Midbrain (tissue), 1 donor: ENCODE results near the gene PRKD1.
A peak's percentile ranks its signal among the peaks of the same experiment; 100 is the strongest.
"Not testable (repeated sequence)": the region's sequence is repeated elsewhere in the genome, so short reads cannot be mapped to it uniquely, and the experiment has no call there.

Experiments
- DNase-seq: peaks from one replicate; lab custom pipeline; 2025; lab: John Stamatoyannopoulos, UW

The PRKD1 gene

DNA sequence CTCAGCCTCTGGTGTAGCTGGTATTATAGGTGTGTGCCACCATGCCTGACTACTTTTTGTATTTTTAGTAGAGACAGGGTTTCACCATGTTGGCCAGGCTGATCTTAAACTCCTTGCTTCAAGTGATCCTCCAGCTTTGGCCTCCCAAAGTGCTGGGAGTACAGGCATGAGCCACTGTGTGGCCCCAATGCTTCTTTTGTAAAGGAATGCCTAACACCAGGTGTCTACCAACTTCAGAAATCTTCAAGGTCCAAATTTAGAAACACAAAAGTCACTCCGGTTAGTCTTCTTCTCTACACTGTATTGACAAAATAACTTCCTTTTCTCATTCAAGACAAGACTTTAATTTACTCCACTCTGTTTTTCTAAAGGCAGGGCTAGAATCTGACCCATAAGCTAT, 188.7 kb downstream of the PRKD1 start:
- DNase-seq: no peak

DNA sequence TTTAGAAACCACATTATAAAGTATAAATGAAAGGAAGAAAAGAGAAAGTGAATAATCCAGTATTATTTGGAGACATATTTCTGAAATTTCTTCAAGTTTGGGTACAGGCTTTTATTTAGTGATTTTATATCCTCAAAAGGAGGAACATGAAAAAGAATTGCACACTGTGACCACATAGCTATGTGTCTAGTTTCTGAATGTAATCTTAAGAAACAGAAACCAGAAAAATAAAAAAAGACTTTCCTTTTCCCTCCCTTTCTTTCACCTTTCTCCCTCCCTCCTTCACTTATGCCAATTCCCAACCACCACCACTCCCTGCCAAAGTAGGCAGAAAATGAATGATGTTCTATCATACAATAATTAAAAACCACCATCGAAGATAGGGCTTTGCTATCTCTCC, 189.6 kb downstream of the PRKD1 start:
- no peak for DNase-seq

DNA sequence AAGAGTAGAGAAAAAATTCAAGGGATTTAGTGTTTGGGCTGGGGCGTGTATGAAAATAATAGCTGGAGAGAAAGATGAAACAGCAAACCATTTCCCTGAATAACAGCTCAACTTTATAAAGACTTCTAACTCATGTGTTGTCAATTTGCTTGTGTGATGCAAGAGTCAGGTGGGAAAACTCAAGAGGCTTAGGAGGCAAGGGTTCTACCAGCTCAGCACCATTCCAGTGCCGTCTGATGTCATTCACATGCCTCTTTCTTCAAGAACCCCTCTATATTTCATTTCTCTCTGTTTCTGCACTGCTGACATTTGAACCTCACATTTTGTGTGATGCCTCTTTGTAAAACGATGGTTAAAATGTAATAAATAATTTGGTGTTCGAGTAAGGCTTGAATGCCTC, 192.2 kb downstream of the PRKD1 start:
- no peak for DNase-seq

DNA sequence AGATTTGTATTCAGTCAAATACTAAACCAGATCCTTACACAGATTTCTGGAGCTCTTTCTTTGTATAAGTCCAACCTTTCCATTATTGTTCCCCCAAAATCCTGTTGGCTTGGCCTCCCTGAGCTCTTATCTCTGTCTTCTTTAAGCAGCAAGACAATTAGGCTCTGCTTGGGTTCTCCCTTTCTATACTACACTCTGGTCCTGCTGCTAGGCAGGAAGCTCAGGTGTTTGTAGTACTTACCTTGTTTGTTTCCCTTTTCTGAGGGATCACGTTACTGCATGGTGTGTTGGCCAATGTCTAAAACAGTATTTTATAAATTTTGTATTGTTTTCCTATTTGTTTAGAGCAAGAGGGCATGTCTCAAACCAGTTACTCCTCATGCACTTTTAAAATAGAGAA, 192.9 kb downstream of the PRKD1 start:
- DNase-seq: no peak

DNA sequence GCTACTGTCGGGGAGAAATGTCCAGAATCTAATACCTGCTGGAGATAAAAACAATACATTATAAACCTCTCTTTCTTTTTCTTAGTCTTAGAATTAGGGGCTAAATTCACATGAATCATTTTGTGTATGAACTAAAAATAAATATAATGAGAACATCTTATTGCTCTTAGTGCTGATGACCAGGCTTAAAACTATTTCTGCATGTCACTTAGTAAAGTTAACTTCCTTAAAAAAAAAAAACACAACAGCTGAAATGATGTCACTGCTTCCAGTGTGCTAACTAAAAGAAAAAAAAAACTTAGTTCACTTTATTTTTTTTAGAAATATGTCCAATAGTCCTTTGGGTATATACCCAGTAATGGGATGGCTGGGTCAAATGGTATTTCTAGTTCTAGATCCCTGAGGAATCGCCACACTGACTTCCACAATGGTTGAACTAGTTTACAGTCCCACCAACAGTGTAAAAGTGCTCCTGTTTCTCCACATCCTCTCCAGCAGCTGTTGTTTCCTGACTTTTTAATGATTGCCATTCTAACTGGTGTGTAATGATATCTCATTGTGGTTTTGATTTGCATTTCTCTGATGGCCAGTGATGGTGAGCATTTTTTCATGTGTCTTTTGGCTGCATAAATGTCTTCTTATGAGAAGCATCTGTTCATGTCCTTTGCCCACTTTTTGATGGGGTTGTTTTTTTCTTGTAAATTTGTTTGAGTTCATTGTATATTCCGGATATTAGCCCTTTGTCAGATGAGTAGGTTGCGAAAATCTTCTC, 200.9 kb downstream of the PRKD1 start:
- DNase-seq: not testable (repeated sequence)

DNA sequence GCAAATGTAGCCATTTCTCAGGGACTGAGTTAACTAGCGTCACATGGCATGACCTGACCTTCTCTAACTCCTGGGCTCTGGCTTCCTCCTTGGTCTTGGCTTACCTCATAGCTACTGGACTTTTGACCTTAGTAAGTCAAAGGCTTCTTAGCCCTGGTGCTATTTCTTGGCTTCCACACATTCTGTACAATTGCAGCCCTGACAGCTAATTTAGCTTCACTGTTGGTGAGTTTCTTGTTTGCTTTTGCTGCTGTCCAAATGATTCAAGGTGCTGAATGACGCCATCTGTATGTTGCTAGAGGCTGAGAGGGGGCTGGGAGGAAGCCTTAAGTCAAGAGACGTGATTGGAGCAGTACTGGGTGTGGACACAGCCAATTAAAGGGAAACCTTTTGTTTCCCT, 202.7 kb downstream of the PRKD1 start:
- DNase-seq: no peak

GRCh38 chr14:29722831-29723230, 204.8 kb downstream of the PRKD1 start:
- DNase-seq: no peak

DNA sequence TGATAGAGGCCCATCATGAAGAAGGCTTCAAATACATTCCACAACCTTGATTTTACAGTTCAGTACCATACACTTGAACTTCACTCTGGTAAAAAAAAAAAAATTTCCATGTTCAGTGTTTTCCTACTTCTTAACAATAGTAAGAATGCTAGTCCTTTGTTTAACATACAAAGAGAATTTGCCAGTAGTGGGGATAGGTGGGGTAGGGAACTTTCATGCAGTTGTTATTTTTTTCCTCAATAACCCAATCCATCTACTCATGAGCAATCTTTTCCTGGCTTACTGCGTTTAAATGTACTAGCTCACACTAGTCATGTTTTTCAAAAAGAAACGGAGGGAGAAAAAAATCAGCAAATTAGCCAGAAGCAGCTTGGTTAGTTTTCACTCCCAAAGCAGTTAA, 206.1 kb downstream of the PRKD1 start:
- DNase-seq: no peak

- no peak for DNase-seq
Measured at GRCh38 chr14:29717901-29718300, 209.7 kb downstream of the PRKD1 start.

DNA sequence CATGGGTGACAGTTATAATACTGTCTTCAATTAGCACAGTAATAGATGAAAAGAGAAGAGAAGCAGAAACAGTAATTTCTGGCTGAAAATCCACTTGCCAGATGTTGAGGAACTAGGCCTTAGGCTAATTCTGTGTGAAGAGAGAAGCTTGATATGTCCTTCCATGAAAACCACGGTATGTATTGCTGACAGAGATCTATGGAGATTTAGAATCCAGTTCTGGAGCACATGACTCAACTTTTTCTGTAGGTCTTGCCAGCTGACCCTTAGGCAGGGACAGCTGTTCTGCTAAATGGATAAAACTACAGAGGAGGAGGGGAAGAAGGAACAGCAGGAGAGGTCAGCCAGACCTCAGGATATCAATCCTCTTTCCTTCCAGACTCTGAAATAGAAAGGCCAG, 211.5 kb downstream of the PRKD1 start:
- DNase-seq: peak; percentile 10

DNA sequence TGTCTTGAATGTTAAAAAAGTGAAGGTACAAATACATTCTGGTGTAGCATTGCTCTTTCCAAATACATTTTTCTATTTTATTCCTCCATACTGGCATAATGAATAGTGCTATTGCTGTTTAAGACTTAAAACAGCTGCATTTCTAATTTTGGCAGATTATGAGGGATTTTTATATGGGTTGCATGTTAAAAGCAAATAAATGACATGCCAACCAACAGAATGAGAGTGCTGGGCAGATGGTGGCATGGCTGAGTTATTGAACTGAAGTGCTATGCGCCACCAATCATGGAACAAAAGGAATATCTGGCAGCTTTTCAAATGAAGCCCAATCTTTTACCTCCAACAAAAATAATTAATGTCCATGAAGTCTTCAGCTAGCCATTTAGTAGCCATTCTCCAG, 215.0 kb downstream of the PRKD1 start:
- DNase-seq: no peak

DNA sequence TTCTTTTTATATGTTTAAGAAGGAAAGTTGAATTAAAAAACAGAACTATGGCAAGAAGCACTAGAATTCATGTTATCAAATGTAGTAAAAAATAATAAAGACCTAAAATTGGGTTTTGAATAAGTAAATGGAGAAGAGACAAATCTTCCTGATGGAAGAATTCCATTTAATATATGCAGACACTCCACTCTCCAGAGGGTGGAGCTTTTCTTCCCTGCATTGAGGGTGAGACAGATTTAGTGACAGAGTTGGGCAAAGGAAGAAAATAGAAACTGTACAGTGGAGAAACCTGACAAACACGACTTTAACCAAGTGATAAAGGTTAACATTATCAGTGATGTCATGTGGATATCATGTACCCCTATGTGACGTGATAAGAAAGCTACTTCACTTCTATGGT, 217.6 kb downstream of the PRKD1 start:
- DNase-seq: peak; percentile 27

GRCh38 chr14:29709490-29709889, 218.2 kb downstream of the PRKD1 start:
- DNase-seq: no peak

- no peak for DNase-seq
Measured at GRCh38 chr14:29706700-29707099, 220.9 kb downstream of the PRKD1 start.

DNA sequence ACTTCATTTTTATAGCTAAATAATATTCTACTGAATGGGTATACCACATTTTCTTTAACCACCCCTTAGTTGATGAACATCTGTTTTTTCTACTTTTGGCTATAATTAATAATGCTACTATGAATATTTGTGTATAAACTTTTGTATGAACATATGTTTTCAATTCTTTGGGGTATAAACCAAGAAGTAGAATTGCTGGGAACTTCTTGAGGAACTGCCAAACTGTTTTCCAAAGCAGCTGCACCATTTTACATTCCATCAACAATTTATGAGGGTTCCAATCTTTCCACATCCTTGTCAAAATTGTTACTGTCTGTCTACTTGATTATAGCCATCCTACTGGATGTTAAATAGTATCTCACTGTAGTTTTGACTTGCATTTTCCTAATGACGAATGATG, 221.8 kb downstream of the PRKD1 start:
- DNase-seq: no peak

DNA sequence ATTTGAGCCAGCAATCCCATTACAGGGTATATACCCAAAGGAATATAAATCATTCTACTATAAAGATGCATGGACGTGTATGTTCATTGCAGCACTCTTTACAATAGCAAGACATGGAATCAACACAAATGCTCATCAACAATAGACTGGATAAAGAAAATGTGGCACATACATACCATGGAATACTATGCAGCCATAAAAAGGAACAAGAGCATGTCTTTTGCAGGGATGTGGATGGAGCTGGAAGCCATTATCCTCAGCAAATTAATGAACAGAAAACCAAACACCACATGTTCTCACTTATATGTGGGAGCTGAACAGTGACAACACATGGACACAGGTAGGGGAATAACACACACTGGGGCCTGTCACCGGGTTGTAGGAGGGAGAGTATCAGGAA, 238.1 kb downstream of the PRKD1 start:
- not testable (repeated sequence) for DNase-seq

DNA sequence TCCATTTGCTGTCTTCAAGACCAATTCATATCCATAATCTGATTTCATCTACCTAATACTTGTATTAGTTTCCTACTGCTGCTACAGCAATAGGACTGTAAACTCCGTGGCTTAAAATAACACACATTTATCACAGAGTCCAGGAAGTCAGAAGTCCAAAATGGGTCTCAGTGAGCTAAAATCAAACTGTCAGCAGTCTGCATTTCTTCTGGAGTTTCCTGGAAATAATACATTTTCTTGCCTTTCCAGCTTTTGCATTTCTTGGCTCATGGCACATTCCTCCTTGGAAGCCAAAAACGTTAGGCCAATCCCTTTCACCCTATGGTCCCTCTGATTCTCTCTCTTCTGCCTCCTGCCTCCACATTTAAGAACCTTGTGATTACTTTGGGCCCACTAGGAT, 239.8 kb downstream of the PRKD1 start:
- no peak for DNase-seq

GRCh38 chr14:29687071-29687765, 240.4 kb downstream of the PRKD1 start:
- no peak for DNase-seq

DNA sequence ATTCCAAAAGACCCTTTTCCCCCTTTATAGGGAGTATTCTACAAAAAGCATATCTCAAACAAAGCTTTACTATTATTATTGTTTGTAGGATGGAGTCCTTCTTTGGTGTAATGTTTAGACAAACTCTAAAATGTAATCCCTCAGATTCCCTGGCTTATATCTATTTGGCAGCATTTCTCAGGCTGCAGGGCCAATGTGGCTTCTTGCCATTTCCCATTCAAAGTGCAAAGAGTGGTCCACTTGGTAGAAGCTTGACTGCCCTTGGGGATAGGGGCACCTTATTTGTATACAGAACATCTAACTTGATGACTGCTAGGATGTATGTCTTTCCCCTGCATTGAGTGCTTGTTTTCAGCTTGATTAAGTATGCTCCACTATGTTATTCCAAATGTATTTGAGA, 242.7 kb downstream of the PRKD1 start:
- DNase-seq: no peak

GRCh38 chr14:29682789-29683188, 244.9 kb downstream of the PRKD1 start:
- no peak for DNase-seq

- DNase-seq: peak; percentile 18
Measured at GRCh38 chr14:29681316-29681715, 246.3 kb downstream of the PRKD1 start.

GRCh38 chr14:29674566-29675285, 252.9 kb downstream of the PRKD1 start:
- no peak for DNase-seq

GRCh38 chr14:29672831-29673230, 254.8 kb downstream of the PRKD1 start:
- no peak for DNase-seq
